Gastrocnemius medialis (tissue), 4 donors: ENCODE measurements around the gene GPER1.

Source experiments
- POLR2A ChIP-seq, 2 donors: fragments of 450-650 bp; IDR thresholded peaks; one replicate each; pipeline ENCODE4 v1.6.1; 2017; ENCODE audit warnings: antibody characterized with exemption in 2 of 2, mild to moderate bottlenecking in 2 of 2, moderate library complexity in 2 of 2
- TF ChIP-seq, protein P1 (sequence below), 5 experiments: fragments of 450-650 bp in 3 of 5; fragments of 200-600 bp in 2 of 5; sonication (generic) in 2 of 5; IDR thresholded peaks in 4 of 5; conservative IDR thresholded peaks in 1 of 5; 1 replicate in 4 of 5; 2 replicates in 1 of 5; pipeline ENCODE4 v1.5.1; 2016 to 2019; ENCODE audit warnings: antibody characterized with exemption in 5 of 5, mild to moderate bottlenecking in 3 of 5, moderate library complexity in 3 of 5

DNA sequence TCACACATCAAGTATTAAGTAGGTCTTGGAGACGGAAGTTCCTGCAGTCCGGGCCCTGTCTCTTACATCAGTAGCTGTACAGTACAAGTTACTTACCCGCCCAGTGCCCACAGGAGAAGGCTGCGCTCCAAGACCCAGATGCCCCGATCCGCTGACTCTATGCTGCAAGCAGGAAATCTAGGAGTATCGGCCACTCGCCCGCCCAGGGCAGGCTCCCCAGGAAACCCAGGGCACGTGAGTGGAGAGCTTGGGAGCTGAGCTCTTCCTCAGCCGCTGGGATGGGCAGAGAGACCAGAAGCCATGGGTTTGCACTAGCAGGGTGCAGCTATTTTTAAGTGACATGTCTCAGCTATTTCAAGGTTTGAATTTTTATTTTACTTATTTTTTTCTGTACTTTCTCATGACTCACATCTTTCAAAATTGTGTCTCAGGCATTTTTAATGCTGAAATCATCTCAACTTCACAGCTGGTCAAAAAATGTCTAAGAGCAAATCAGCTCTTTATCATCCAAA lies 1.9 kb upstream of the GPER1 start:
- TF ChIP-seq, protein P1, sequence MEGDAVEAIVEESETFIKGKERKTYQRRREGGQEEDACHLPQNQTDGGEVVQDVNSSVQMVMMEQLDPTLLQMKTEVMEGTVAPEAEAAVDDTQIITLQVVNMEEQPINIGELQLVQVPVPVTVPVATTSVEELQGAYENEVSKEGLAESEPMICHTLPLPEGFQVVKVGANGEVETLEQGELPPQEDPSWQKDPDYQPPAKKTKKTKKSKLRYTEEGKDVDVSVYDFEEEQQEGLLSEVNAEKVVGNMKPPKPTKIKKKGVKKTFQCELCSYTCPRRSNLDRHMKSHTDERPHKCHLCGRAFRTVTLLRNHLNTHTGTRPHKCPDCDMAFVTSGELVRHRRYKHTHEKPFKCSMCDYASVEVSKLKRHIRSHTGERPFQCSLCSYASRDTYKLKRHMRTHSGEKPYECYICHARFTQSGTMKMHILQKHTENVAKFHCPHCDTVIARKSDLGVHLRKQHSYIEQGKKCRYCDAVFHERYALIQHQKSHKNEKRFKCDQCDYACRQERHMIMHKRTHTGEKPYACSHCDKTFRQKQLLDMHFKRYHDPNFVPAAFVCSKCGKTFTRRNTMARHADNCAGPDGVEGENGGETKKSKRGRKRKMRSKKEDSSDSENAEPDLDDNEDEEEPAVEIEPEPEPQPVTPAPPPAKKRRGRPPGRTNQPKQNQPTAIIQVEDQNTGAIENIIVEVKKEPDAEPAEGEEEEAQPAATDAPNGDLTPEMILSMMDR (IDR thresholded peaks at IDR 0.05 in 4 of 5, conservative IDR thresholded peaks at IDR 0.05 in 1 of 5), result no peak
- TF ChIP-seq POLR2A (IDR thresholded peaks at IDR 0.05), result no peak
